Measurements from ENCODE around the gene PLXNC1. TPM values are rescaled to one million over a fixed set of nuclear protein-coding genes. Genes with fewer than 3 reads are reported as not detected.
A peak's percentile ranks its signal among the peaks of the same experiment; 100 is the strongest.

PLXNC1 gene
- total and polyA plus RNA-seq, 2 of the 8 experiments (the other 6 are each of a cell fraction or from before 2014, with no cell fraction given), result 0.83 to 2.0 TPM

DNA sequence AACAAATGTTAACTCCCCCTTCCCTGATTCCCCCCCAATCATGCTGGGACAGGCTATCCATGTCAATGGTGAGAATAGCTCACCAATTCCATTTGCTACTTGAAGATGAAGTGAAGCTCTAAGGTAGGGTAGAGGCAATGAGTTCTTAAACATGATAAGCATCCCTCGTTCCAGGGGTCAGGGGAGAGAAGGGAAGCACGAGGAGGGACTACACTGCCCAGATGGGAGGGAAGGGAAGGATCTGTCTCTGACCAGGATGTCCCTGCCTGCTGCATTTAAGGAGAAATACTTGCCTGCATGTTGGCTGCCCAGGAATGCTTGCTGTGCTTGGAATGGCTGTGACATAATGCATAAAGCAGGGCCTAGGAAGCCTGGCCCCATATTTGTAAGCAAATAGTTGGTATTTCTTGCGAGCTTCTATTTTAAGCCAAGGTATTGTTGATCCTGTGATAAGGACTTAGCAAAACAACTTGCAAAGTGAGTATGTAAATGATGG lies 156.2 kb downstream of the PLXNC1 start:
- FAIRE-seq, result peak; percentile 99
- peak overlapping the region; percentile 40; the same call in 1 of the 2 replicates for H3K18ac ChIP-seq (ENCODE audit: extremely low read depth, low read length)
- POLR2A ChIA-PET (ENCODE audit: partially characterized antibody), result interaction anchor here (0.5 to 1.5 kb wide), 9 partner anchors 9 to 44 kb away, joined by 3 to 5 read pairs (median 4); no protein-coding TSS in a partner anchor
- TF ChIP-seq SUZ12 (IDR thresholded peaks at IDR 0.05; ENCODE audit: low read length), result no peak
- no peak for TF ChIP-seq ZNF274 (IDR thresholded peaks at IDR 0.05; ENCODE audit: borderline replicate concordance, extremely low read depth, low read length)
- 0 out of 2 replicates have a peak, but pooled peaks have one; percentile 25 for TF ChIP-seq POU5F1 (IDR thresholded peaks at IDR 0.05; ENCODE audit: low read depth, low read length)
- no peak for TF ChIP-seq SAP30 (IDR thresholded peaks at IDR 0.05; ENCODE audit: insufficient read depth, insufficient replicate concordance, low read length)
- TF ChIP-seq CHD2 (IDR thresholded peaks at IDR 0.05; ENCODE audit: low read length), result no peak
- TF ChIP-seq PHF8 (conservative IDR thresholded peaks at IDR 0.05; ENCODE audit: low read depth, low read length), result no peak
- peak; percentile 92 for TF ChIP-seq TEAD4 (IDR thresholded peaks at IDR 0.05; ENCODE audit: low read depth, low read length)
- TF ChIP-seq TBP (IDR thresholded peaks at IDR 0.05; ENCODE audit: low read depth, low read length), result no peak
- TF ChIP-seq USF2 (IDR thresholded peaks at IDR 0.05; ENCODE audit: low read length), result no peak
- peak; percentile 61 to 86; a peak in 2 of 4 replicates for TF ChIP-seq HDAC2 (IDR thresholded peaks at IDR 0.05; ENCODE audit: borderline replicate concordance in 1 of 2, low read depth in 2 of 2, low read length in 2 of 2)
- no peak for TF ChIP-seq EGR1 (IDR thresholded peaks at IDR 0.05; ENCODE audit: borderline replicate concordance, low read depth, low read length)

More for the DNA sequence above, 156.2 kb downstream of the PLXNC1 start:
- no peak overlapping the region for H2BK120ac ChIP-seq (replicated peaks; ENCODE audit: low read depth, low read length)
- H3K27me3 ChIP-seq (replicated peaks in 1 of 4; ENCODE audit: control insufficient read depth in 3 of 4, extremely low read depth in 1 of 4, insufficient read depth in 3 of 4, low read length in 3 of 4), result no peaks in the 10 kb centered on the region
- H3K4me3 ChIP-seq (ENCODE audit: extremely low read depth in 1 of 4, insufficient read depth in 2 of 4, low read depth in 3 of 4, low read length in 4 of 4), result peak overlapping the region in 1 of 4 experiments; percentile 15; a peak in 1 of 8 replicates
- H2AFZ ChIP-seq (ENCODE audit: low read length), result no peak overlapping the region
- H2BK5ac ChIP-seq (ENCODE audit: low read depth, low read length), result 0 out of 2 replicates have a peak overlapping the region, but pooled peaks have one; percentile 6
- no peaks in the 10 kb centered on the region for H3K79me1 ChIP-seq (ENCODE audit: low read depth, low read length)
- H3K4me2 ChIP-seq (ENCODE audit: insufficient read depth in 1 of 2, low read depth in 2 of 2, low read length in 2 of 2), result peak overlapping the region; percentile 45 to 59
- CTCF ChIA-PET (ENCODE audit: partially characterized antibody), result interaction anchor here (0.6 to 2.7 kb wide), 12 partner anchors 9 to 226 kb away, joined by 3 to 10 read pairs (median 3); partner anchors contain the start of gene PLXNC1
- WGBS, 2 experiments (ENCODE audit: extremely low coverage in 1 of 2, insufficient coverage in 1 of 2, insufficient read length in 1 of 2, insufficient replicate concordance in 2 of 2, low coverage in 1 of 2, low lambda C conversion rate in 2 of 2, missing lambda C conversion rate in 1 of 2), result 12% methylated on average over 3 of the region's 3 CpGs; no CpG with 5 or more reads in 1 of the 2 experiments
- no peaks in the 10 kb centered on the region for H3K9me3 ChIP-seq (ENCODE audit: insufficient read depth in 2 of 2, low read depth in 1 of 2, low read length in 1 of 2)
- no peaks in the 10 kb centered on the region for H4K20me1 ChIP-seq (replicated peaks in 1 of 2; ENCODE audit: control insufficient read depth in 1 of 2, insufficient read depth in 2 of 2, low read length in 2 of 2)
- no peak overlapping the region for H3K23ac ChIP-seq (ENCODE audit: insufficient read length)
- no peaks in the 10 kb centered on the region for H3K79me2 ChIP-seq (ENCODE audit: control insufficient read depth in 1 of 2, insufficient read depth in 2 of 2, low read length in 2 of 2)
- H3K56ac ChIP-seq (replicated peaks; ENCODE audit: insufficient read length, low read depth, low read length), result no peak overlapping the region
- peak in 1 of 2 experiments; percentile 79 for DNase-seq (ENCODE audit: low read depth in 1 of 2, low spot score in 2 of 2)
- no peak overlapping the region for H4K91ac ChIP-seq (replicated peaks; ENCODE audit: insufficient read length, low read length)
- peaks cover 2 to 13% (median 7%) of the 10 kb centered on the region in 4 experiments; a peak in 4 of 8 replicates for H3K36me3 ChIP-seq (ENCODE audit: control insufficient read depth in 2 of 4, insufficient read depth in 4 of 4, low read length in 3 of 4)
- 0 out of 2 replicates have a peak overlapping the region, but pooled peaks have one; percentile 10 for H2BK12ac ChIP-seq (ENCODE audit: low read depth, low read length)
- H2BK20ac ChIP-seq (ENCODE audit: low read length), result no peak overlapping the region
- no peak overlapping the region for H3K9ac ChIP-seq (replicated peaks in 1 of 4; ENCODE audit: extremely low read depth in 1 of 4, low read depth in 3 of 4, low read length in 3 of 4)
- no peak overlapping the region for H4K8ac ChIP-seq (ENCODE audit: extremely low read depth, insufficient read depth, low read length)
- no peak overlapping the region for H3K14ac ChIP-seq (ENCODE audit: insufficient read length)
- H3K27ac ChIP-seq (ENCODE audit: low read depth, low read length), result peak overlapping the region; percentile 6; the same call in 1 of the 2 replicates
- H3K23me2 ChIP-seq (ENCODE audit: low read depth, low read length), result 0 out of 2 replicates have a peak, but pooled peaks cover 2% of the 10 kb centered on the region
- no peak overlapping the region for H3K4ac ChIP-seq (replicated peaks; ENCODE audit: insufficient read length, low read depth, low read length)
- peaks cover 8 to 19% (median 16%) of the 10 kb centered on the region in 4 experiments; a peak in 6 of 7 replicates for H3K4me1 ChIP-seq (replicated peaks in 1 of 4; ENCODE audit: control insufficient read depth in 3 of 4, insufficient read depth in 4 of 4, low read length in 3 of 4)
- H2AK5ac ChIP-seq (ENCODE audit: low read depth, low read length), result no peak overlapping the region; the same call in 1 of the 2 replicates
- peak overlapping the region; percentile 46 for H4K5ac ChIP-seq (ENCODE audit: insufficient read length, low read depth, low read length)
- H2BK15ac ChIP-seq (ENCODE audit: low read length), result no peak overlapping the region
